ENCODE data around the gene VAC14. TPM values are rescaled to one million over a fixed set of nuclear protein-coding genes. Genes with fewer than 3 reads are reported as not detected.
A peak's percentile ranks its signal among the peaks of the same experiment; 100 is the strongest.

VAC14 gene
- total RNA-seq, 1 donor from 2014 or later = 22.0 TPM

GRCh38 chr16:70786020-70786755 is 14.8 kb downstream of the VAC14 start:
- ATAC-seq = no peak

- no peak for ATAC-seq
Observed at GRCh38 chr16:70784692-70785555, 16.0 kb downstream of the VAC14 start.

DNA sequence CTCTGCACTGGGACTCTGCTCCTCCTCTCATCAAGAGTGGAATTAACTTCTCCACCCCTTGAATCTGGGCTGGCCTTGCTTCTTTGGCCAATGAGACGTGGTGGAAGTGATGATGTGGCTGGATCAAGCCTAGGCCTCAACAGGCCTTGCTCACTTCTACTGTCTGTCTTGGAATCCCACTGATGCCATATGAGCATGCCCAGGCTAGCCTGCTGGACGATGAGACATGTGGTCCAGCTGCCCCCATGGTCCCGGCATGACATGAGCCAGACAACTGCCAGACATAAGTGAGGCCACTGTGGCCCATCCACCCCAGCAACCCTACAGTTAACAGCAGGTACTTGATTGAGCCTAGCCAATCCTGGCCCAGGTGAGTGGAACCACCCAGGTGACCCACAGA is 18.7 kb downstream of the VAC14 start:
- ATAC-seq = no peak

DNA sequence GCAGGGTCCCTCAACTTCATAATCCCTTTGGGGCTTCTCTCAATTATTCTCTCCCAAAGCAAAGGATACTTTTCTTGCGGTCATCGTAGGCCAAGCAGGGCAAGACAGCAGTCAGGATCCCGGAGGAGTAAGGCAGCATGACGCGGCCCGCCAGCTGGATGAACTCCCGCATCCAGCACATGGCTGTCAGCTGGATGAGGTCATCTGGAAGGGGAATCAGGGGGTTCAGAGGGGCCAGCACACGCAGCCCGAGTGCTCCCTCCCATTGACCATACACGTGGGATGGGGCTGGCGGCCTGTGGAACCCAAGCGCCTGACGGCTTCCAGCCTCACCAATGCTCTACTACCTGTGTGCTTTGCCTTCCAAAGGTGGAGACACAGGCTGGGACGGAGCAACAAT is 19.2 kb downstream of the VAC14 start:
- no peak for ATAC-seq

GRCh38 chr16:70780546-70780945 is 20.4 kb downstream of the VAC14 start:
- ATAC-seq = no peak

DNA sequence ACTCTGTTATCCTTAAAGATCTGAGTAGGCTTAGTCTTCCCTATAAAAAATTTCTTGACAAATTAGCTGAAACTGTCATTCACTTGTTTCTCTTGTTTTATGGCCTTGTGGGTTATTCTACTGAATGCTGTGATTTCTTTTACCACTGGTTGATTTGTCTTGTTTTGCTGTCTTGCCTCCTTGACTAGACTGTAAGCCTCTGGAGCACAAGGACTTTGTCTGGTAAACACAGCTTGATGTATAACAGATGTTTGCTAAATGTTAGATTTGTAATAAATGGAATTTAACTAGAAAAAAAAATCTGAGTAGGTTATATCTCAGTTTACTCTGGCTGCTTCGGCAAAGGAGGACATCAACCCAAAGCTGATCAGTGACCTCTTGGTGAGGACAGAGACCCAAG is 21.6 kb downstream of the VAC14 start:
- no peak for ATAC-seq

- ATAC-seq = peak; percentile 91
Observed at GRCh38 chr16:70778901-70779309, 22.1 kb downstream of the VAC14 start.

GRCh38 chr16:70777973-70778406 is 23.0 kb downstream of the VAC14 start:
- no peak for ATAC-seq

- no peak for ATAC-seq
Observed at GRCh38 chr16:70777496-70777895, 23.5 kb downstream of the VAC14 start.

- ATAC-seq = no peak
Observed at GRCh38 chr16:70775399-70775798, 25.6 kb downstream of the VAC14 start.

GRCh38 chr16:70774261-70774660 is 26.7 kb downstream of the VAC14 start:
- ATAC-seq = no peak

DNA sequence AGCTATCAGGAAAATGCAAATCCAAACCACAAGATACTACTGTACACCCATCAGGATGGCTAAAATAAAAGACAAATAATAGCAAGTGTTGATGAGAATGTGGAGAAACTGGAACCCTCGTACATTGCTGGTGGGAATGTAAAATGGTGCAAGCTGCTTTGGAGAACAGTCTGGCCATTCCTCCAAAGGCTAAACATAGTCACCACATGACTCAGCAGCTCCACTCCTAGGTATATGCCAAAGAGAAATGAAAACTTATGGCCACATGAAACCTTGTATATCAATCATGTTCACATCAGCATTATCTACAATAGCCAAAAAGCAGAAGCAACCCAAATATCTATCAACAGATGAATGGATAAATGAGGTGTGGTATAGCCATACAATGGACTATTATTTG is 28.5 kb downstream of the VAC14 start:
- ATAC-seq = no peak

GRCh38 chr16:70770626-70771552 is 30.1 kb downstream of the VAC14 start:
- peak; percentile 78 for ATAC-seq

- ATAC-seq = no peak
Observed at GRCh38 chr16:70770291-70770625, 30.7 kb downstream of the VAC14 start.

DNA sequence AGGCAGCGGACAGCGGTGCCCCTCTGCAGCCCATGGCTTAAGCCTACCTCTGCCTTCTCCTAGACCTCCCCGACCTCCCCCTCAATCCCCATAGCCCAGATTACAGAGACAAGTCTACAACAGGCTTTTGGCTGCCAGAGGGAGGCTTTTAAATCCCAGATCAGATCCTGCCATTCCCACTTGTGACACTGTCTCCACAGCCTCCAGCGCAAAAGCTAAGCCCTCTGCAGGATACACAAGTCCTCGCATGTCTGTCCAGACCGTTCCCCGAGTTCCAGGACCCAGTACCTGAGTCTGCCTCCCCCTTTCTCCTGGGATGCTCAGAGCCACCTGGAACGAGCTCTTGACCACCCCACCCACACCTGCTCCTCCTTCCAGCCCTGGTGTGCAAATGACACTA is 31.2 kb downstream of the VAC14 start:
- no peak for ATAC-seq

DNA sequence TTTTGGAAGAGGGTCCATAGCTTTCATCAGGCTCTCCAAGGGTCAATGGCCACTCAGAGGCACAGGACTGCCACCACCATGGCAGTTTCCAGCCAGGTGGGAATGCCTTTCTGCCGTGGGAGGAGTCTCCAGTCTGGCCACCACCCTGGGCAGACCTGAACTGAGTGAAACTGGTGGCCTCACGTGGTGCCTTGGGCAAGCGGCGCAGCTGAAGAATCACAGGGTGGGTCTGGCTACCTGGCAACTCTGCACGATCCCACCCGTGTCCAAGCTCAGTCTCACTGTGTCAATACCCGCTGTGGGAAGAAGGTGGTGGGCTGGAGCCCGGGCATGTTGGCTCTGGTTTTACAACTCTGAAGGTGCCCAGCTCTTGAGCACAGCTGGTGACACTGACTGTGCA is 31.8 kb downstream of the VAC14 start:
- ATAC-seq = peak; percentile 13

DNA sequence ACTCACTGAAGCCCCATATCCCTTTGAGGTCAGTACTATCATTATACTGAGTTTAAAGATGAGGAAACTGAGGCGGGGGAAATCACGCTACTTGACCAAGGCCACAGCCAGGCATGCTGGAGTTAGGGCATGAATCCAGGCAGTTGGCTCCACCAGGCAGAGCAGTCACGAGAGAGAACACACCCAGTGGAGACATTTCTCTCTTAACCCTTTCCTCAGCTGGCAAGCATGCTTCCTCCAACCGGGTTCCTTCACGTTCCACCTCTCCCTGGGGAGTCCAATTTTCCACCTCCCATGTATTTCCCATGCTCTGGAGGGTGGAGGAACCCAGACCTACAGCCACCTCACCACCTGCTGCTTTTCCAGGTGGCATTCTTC is 32.8 kb downstream of the VAC14 start:
- peak; percentile 29 for ATAC-seq

GRCh38 chr16:70767377-70768202 is 33.4 kb downstream of the VAC14 start:
- ATAC-seq = peak; percentile 54

DNA sequence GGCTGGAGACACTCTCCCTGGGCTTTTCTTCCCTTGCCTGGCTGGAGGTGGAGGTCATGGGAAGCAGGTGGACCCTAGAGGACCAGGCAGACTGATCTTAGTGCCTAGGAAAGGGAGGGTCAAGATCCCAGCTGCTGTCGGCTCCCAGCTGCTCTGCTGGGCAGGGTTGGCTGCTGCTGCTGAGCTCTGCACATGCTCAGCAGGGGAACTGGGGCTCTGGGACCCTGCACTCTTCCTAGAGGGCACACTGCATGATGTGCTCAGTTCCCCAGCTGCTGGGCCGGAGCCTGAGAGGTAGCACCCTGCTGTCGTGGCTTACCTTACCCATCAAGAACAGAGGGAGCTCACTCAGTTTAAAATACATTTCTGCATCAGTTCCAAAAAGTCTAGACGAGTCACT is 34.3 kb downstream of the VAC14 start:
- no peak for ATAC-seq

GRCh38 chr16:70766176-70766575 is 34.8 kb downstream of the VAC14 start:
- no peak for ATAC-seq

DNA sequence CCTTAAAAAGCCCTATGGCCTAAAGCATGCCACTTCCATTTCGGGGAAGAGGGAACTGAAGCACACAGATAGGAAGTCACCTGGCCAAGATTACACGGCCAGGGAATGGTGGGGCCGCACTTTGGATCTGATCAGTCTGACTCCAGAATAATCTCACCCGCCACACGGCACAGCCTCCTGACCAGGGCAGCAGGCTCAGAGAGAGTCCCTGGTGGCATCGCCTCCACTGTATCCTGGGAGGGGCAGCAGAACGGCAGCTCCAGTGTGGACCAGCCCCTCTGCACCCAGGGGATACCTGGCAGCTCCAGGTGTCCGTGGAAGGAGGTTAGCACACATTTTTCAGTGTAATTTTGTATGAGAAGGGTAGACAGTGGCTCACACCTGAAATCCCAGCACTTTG is 35.5 kb downstream of the VAC14 start:
- no peak for ATAC-seq

GRCh38 chr16:70764632-70765031 is 36.3 kb downstream of the VAC14 start:
- ATAC-seq = no peak

All from esophagus mucosa (tissue), 1 donor.